SK-N-SH treated with all-trans-retinoic acid at 6 μM for 48 hours (cell line): Measurements from ENCODE around the gene CTRB1.

Experiments
- OSR1 ChIP-seq: fragments of 250-450 bp; sonication (Bioruptor Pico); IDR thresholded peaks from 2 replicates; pipeline ENCODE4 v1.8.0; 2022; ENCODE audit warnings: moderate library complexity, mild to moderate bottlenecking, inconsistent platforms
- ZFP3 ChIP-seq: fragments of 250-450 bp; sonication (Bioruptor Pico); IDR thresholded peaks from 2 replicates; pipeline ENCODE4 v1.5.0; 2020; ENCODE audit warnings: mild to moderate bottlenecking, moderate library complexity
- ZFP30 ChIP-seq: fragments of 450-650 bp; formaldehyde crosslinking; IDR thresholded peaks from 2 replicates; pipeline ENCODE4 v1.5.0; 2022; ENCODE audit warnings: mild to moderate bottlenecking, moderate library complexity
- ZNF70 ChIP-seq: fragments of 450-650 bp; formaldehyde crosslinking; IDR thresholded peaks from 2 replicates; pipeline ENCODE4 v1.5.0; 2020; ENCODE audit warnings: mild to moderate bottlenecking, moderate library complexity

- TF ChIP-seq ZFP30 (CRISPR knock-in tag) = no peak
- no peak for TF ChIP-seq ZNF70 (CRISPR knock-in tag)
- TF ChIP-seq ZFP3 (CRISPR knock-in tag) = no peak
- no peak for TF ChIP-seq OSR1 (CRISPR knock-in tag)
These were observed 21.2 kb upstream of the CTRB1 start for GRCh38 chr16:75197522-75198134.
